Tibial artery (tissue), 4 donors: Measurements from ENCODE around the gene OR10H1.
"Not testable (repeated sequence)": the region's sequence is repeated elsewhere in the genome, so short reads cannot be mapped to it uniquely, and the experiment has no call there.

ENCODE experiments used
- DNase-seq, 2 donors: peaks; one replicate each; pipeline ENCODE4 v3.0.0-alpha.2; 2019
- H3K27ac ChIP-seq, 2 donors: fragments of 200-600 bp; sonication (generic) in 1 of 2; 1 replicate in 1 of 2; 2 replicates in 1 of 2; pipeline ENCODE4 v1.5.1; 2018 to 2019; ENCODE audit warnings: mild to moderate bottlenecking in 1 of 2
- H3K27me3 ChIP-seq, 2 donors: fragments of 200-600 bp; sonication (generic) in 1 of 2; one replicate each; pipeline versions ENCODE4 v1.5.1 to v1.6.0; 2016 to 2019
- H3K36me3 ChIP-seq, 3 donors: fragments of 200-600 bp; sonication (generic) in 2 of 3; one replicate each; pipeline ENCODE4 v1.5.1; 2016 to 2019; ENCODE audit warnings: mild to moderate bottlenecking in 2 of 3
- H3K4me1 ChIP-seq, 4 donors: fragments of 200-600 bp; sonication (generic) in 2 of 4; 1 replicate in 3 of 4; 2 replicates in 1 of 4; pipeline ENCODE4 v1.5.1; 2016 to 2019
- H3K4me3 ChIP-seq, 2 donors: fragments of 200-600 bp; sonication (generic) in 1 of 2; 1 replicate in 1 of 2; 2 replicates in 1 of 2; pipeline ENCODE4 v1.5.1; 2018 to 2019; ENCODE audit warnings: mild to moderate bottlenecking in 2 of 2
- H3K9me3 ChIP-seq, 3 donors: fragments of 200-600 bp; sonication (generic) in 1 of 3; one replicate each; pipeline ENCODE4 v1.5.1; 2016 to 2019
- CTCF ChIP-seq, 2 experiments: fragments of 200-600 bp in 1 of 2; fragments of 450-650 bp in 1 of 2; IDR thresholded peaks; one replicate each; pipeline ENCODE4 v1.5.1; 2017 to 2019; ENCODE audit warnings: antibody characterized with exemption in 2 of 2, mild to moderate bottlenecking in 1 of 2, moderate library complexity in 1 of 2
- intact Hi-C: fragments of 100-400 bp; cut with DNase I; formaldehyde crosslinking; loops from one replicate; pipeline ENCODE4 v1.15.0; 2023; ENCODE audit warnings: low total_unique reads

The OR10H1 gene

DNA sequence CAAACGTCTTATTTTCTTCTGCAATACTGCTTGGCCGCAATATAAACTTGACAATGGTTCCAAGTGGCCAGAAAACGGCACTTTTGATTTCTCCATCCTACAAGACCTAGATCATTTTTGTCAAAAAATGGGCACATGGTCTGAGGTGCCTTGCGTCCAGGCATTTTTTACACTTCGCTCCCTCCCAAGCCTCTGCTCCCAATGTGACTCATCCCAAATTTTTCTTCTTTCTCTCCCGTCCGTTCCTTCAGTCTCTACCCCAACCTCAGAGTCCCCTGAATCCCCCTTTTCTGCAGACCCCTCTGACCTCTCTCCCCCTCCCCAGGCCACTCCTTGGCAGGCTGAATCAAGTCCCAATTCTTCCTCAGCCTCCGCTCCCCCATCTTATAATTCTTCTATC, 14.3 kb upstream of the OR10H1 start:
- intact Hi-C loops: no loop called here
- DNase-seq: no peak
- H3K4me1 ChIP-seq: no peaks in the 10 kb centered on the region
- H3K4me3 ChIP-seq: no peak overlapping the region
- no peaks in the 10 kb centered on the region for H3K36me3 ChIP-seq
- no peak for TF ChIP-seq CTCF (IDR thresholded peaks at IDR 0.05)
- H3K27ac ChIP-seq: no peak overlapping the region
- H3K9me3 ChIP-seq: no peaks in the 10 kb centered on the region
- H3K27me3 ChIP-seq: peaks cover 0 to 26% of the 10 kb centered on the region in 2 donors

DNA sequence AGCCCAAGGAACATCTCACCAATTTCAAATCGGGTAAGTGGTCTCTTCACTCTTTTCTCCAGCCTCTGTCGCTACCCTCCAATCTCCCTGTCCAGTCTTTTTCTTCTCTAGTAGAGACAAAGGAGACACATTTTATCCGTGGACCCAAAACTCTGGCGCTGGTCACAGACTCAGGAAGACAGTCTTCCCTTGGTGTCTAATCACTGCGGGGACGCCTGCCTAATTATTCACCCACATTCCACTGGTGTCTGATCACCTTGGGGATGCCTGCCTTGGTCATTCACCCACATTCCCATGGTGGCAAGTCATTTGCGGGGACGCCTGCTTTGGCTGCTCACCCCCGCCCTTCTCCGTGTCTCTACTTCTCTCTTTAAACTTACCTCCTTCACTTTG, 13.8 kb upstream of the OR10H1 start:
- H3K27ac ChIP-seq: no peak overlapping the region
- no peak overlapping the region for H3K4me3 ChIP-seq
- no peaks in the 10 kb centered on the region for H3K36me3 ChIP-seq
- no peaks in the 10 kb centered on the region for H3K4me1 ChIP-seq
- peaks cover 0 to 26% of the 10 kb centered on the region in 2 donors for H3K27me3 ChIP-seq
- H3K9me3 ChIP-seq: no peaks in the 10 kb centered on the region
- TF ChIP-seq CTCF (IDR thresholded peaks at IDR 0.05): no peak
- intact Hi-C loops: no loop called here
- no peak for DNase-seq

DNA sequence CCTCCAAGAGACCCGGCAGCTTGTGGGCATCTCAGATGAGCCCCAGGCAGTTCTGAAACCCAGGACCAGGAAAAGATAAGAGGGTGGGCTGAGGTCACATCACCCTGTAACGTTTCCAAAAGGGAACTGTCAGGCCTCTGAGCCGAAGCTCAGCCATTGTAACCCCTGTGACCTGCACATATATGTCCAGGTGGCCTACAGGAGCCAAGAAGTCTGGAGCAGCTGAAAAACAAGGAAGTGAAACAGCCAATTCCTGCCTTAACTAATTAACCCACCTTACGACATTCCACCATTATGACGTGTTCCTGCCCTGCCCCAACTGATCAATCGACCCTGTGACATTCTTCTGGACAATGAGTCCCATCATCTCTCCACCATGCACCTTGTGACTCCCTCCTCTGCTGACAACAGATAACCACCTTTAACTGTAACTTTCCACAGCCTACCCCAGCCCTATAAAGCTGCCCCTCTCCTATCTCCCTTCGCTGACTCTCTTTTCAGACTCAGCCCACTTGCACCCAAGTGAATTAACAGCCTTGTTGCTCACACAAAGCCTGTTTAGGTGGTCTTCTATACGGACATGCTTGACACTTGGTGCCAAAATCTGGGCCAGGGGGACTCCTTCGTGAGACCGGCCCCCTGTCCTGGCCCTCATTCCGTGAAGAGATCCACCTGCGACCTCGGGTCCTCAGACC, 13.3 kb upstream of the OR10H1 start:
- H3K27ac ChIP-seq, H3K9me3 ChIP-seq, H3K4me1 ChIP-seq, intact Hi-C loops, H3K4me3 ChIP-seq, H3K36me3 ChIP-seq, DNase-seq: not testable (repeated sequence)
- H3K27me3 ChIP-seq: peaks cover 0 to 26% of the 10 kb centered on the region in 2 donors

DNA sequence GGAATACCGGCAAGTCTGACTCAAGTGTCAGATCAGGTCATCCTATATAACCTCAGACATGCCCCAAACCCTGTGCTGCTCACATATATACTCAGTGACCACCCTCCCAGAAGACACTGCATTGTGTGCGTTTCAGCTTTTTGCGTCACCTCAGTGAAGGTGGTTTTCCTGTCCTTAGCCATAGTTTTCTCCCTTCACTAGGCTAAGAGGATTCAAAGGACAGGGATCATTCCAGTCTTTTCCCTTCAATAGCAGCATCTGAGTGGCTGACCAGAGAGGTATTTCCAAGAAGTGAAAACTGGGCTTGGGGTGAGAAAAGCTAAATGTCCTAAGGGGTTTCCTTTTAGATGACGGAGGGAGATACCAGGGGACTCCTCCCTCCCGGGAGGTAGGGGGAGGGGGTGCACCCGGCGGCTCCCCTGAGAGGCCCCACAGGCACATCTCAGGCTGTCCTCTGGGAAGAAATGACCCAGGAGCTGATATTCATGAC, 12.7 kb upstream of the OR10H1 start:
- no peak overlapping the region for H3K4me3 ChIP-seq
- H3K4me1 ChIP-seq: no peaks in the 10 kb centered on the region
- H3K9me3 ChIP-seq: no peaks in the 10 kb centered on the region
- H3K27me3 ChIP-seq: peaks cover 0 to 26% of the 10 kb centered on the region in 2 donors
- H3K36me3 ChIP-seq: no peaks in the 10 kb centered on the region
- DNase-seq: no peak
- intact Hi-C loops: no loop called here
- no peak overlapping the region for H3K27ac ChIP-seq
- TF ChIP-seq CTCF (IDR thresholded peaks at IDR 0.05): no peak

- H3K27ac ChIP-seq: no peak overlapping the region
- H3K27me3 ChIP-seq: peaks cover 0 to 24% of the 10 kb centered on the region in 2 donors
- no peaks in the 10 kb centered on the region for H3K9me3 ChIP-seq
- no peaks in the 10 kb centered on the region for H3K36me3 ChIP-seq
- DNase-seq: no peak
- no peak overlapping the region for H3K4me3 ChIP-seq
- TF ChIP-seq CTCF (IDR thresholded peaks at IDR 0.05): no peak
- no peaks in the 10 kb centered on the region for H3K4me1 ChIP-seq
- intact Hi-C loops: no loop called here
Measured at GRCh38 chr19:15825753-15826152, 10.3 kb upstream of the OR10H1 start.

DNA sequence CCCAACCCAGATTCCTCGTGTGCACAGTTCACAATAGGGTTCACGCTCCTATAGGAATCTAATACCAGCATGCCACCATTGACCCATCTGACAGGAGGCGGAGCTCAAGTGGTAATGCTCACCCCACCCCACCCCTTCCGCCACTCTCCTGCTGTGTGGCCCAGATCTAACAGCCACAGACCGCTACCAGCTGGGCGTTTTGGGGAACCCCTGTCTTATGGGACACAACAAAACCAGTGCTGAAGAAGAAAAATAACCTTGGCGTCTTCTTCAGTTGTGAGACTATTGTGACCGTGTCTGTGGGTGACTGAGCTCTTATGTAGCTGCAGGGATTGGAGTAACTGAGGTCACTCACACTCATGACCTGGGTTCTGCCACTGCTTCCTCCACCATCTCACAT, 5.2 kb upstream of the OR10H1 start:
- Histone ChIP-seq H3K9me3 (no peaks in the 10 kb centered on the region), H3K27me3 (peaks cover 0 to 2% of the 10 kb centered on the region in 2 donors), H3K27ac (no peak overlapping the region), H3K36me3 (no peaks in the 10 kb centered on the region), H3K4me1 (no peaks in the 10 kb centered on the region), H3K4me3 (no peak overlapping the region)
- intact Hi-C loops: no loop called here
- no peak for TF ChIP-seq CTCF (IDR thresholded peaks at IDR 0.05)
- DNase-seq: no peak
